ENCODE results near the gene EFCC1. TPM values are rescaled to one million over a fixed set of nuclear protein-coding genes. Genes with fewer than 3 reads are reported as not detected.

Gene EFCC1
- total RNA-seq, 6 experiments from 2014 or later: 0.25 to 1.5 (median 0.39) TPM

DNA sequence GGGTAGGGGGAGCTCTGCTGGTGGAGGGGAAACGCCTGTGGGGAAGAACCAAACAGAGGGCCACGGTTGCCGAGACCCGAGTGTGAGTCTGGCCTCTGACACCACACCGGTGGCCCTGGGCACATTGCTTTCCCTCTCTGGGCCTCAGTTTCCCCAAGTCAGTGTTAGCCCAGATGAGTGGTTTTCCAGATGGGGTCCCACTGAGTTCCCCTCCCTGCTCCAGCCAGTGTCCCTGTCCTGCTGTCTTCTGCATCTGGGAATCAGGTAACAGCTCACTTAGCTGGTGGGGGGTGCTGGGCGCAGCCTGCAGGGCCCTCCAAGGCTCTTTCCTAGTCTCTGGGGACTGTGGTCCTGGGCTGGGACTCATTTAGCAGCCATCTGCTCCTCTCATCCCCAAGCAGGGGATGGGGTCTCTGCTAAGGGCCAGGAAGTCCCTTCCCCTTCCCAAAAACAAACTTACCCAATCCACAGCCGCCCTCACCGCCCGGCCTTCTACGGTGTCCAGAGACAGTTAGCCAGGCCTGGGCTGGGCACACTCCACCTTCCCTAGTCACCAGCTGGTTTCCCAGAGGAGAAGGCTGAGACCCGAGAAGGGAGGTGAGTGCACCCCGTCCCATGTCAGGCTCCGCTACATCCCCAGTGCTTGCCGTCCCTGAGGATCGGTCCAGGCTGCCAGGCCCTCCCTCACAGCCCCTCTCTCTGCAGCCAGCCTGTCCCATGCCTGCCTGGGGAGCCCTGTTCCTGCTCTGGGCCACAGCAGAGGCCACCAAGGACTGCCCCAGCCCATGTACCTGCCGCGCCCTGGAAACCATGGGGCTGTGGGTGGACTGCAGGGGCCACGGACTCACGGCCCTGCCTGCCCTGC, 60.2 kb downstream of the EFCC1 start:
- peaks cover 0 to 10% (median 3%) of the 10 kb centered on the region in 4 donors for H3K4me1 ChIP-seq
- no peak overlapping the region for H3K27ac ChIP-seq
- DNase-seq: no peak
- intact Hi-C loops (cut with DNase I): no loop called here
- H3K27me3 ChIP-seq: no peaks in the 10 kb centered on the region
- TF ChIP-seq, protein P1, sequence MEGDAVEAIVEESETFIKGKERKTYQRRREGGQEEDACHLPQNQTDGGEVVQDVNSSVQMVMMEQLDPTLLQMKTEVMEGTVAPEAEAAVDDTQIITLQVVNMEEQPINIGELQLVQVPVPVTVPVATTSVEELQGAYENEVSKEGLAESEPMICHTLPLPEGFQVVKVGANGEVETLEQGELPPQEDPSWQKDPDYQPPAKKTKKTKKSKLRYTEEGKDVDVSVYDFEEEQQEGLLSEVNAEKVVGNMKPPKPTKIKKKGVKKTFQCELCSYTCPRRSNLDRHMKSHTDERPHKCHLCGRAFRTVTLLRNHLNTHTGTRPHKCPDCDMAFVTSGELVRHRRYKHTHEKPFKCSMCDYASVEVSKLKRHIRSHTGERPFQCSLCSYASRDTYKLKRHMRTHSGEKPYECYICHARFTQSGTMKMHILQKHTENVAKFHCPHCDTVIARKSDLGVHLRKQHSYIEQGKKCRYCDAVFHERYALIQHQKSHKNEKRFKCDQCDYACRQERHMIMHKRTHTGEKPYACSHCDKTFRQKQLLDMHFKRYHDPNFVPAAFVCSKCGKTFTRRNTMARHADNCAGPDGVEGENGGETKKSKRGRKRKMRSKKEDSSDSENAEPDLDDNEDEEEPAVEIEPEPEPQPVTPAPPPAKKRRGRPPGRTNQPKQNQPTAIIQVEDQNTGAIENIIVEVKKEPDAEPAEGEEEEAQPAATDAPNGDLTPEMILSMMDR (IDR thresholded peaks at IDR 0.05): no peak
- ATAC-seq: no peak
- H3K36me3 ChIP-seq: no peaks in the 10 kb centered on the region
- WGBS (ENCODE audit: insufficient coverage, low coverage, low lambda C conversion rate, missing lambda C conversion rate): 56% methylated on average over 5 of the region's 19 CpGs
- H3K9me3 ChIP-seq: no peaks in the 10 kb centered on the region
- H3K4me3 ChIP-seq: no peak overlapping the region

DNA sequence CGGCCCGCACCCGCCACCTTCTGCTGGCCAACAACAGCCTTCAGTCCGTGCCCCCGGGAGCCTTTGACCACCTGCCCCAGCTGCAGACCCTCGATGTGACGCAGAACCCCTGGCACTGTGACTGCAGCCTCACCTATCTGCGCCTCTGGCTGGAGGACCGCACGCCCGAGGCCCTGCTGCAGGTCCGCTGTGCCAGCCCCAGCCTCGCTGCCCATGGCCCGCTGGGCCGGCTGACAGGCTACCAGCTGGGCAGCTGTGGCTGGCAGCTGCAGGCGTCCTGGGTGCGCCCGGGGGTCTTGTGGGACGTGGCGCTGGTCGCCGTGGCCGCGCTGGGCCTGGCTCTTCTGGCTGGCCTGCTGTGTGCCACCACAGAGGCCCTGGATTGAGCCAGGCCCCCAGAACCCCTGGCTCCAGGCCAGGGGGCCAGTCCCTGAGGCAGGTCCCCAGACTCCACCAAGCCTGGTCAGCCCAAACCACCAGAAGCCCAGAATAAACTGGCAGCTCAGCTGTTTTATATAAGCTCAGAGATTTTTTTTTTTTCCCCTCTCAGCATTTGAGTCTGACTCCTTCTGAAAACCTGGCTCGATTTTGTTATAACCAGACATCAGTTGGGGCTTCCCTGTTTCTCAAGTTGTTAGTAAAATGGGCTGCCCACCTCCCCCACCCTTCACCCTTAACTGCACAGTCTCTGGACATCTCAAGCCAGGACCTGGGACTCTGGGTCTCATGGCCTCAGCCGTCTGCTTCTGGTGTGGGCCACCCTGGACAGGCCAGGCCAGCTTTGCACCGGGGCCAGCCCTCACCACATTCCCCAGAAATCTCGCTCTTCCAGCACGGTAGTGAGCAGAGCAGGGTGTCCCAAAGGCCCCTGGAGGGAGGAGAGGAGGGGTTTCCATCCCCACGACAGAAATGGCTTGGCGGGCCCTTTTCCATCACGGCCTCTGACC, 61.1 kb downstream of the EFCC1 start:
- no peak for DNase-seq
- Histone ChIP-seq H3K4me3 (no peak overlapping the region), H3K36me3 (no peaks in the 10 kb centered on the region), H3K27ac (no peak overlapping the region), H3K27me3 (no peaks in the 10 kb centered on the region), H3K4me1 (peaks cover 0 to 10% (median 3%) of the 10 kb centered on the region in 4 donors), H3K9me3 (no peaks in the 10 kb centered on the region)
- TF ChIP-seq, protein P1 (IDR thresholded peaks at IDR 0.05): no peak
- no peak for TF ChIP-seq POLR2A (IDR thresholded peaks at IDR 0.05)
- no peak for ATAC-seq
- WGBS (ENCODE audit: insufficient coverage, low coverage, low lambda C conversion rate, missing lambda C conversion rate): 70% methylated on average over 6 of the region's 32 CpGs
- intact Hi-C loops (cut with DNase I): no loop called here

DNA sequence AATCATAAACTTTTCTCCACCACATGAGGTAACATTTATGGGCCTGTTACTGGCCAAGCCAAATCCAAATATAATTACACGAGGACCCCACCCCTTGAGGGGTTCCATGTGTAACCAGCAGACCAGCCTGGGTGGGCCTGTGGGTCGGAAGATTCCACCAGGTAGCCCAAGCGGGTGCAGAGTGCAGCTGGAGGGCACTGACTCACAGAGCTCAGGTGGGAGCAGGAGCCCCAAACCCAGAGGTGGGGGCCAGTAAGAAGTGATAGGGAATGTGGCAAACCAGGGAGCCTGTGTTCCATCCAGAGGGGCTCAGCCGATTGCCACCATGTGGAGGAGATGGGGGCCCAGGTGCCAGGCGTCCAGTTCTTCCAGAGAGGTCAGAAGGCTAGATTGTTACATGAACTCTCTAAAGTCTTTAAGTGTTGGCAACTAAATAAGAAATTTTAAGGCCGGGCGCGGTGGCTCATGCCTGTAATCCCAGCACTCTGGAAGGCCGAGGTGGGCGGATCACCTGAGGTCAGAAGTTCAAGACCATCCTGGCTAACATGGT, 62.1 kb downstream of the EFCC1 start:
- Histone ChIP-seq H3K9me3 (no peaks in the 10 kb centered on the region), H3K4me3 (no peak overlapping the region), H3K27me3 (no peaks in the 10 kb centered on the region), H3K27ac (no peak overlapping the region), H3K4me1 (peaks cover 0 to 8% (median 3%) of the 10 kb centered on the region in 4 donors), H3K36me3 (no peaks in the 10 kb centered on the region)
- no peak for ATAC-seq
- no peak for TF ChIP-seq POLR2A (IDR thresholded peaks at IDR 0.05)
- TF ChIP-seq, protein P1 (IDR thresholded peaks at IDR 0.05): no peak
- 77% methylated on average over 8 of the region's 10 CpGs for WGBS (ENCODE audit: insufficient coverage, low coverage, low lambda C conversion rate, missing lambda C conversion rate)
- no peak for DNase-seq
- intact Hi-C loops (cut with DNase I): no loop called here

- no peak for ATAC-seq
- intact Hi-C loops (cut with DNase I): no loop called here
- H3K9me3 ChIP-seq: no peaks in the 10 kb centered on the region
- no peak for DNase-seq
- no peaks in the 10 kb centered on the region for H3K27me3 ChIP-seq
- no peak for TF ChIP-seq POLR2A (IDR thresholded peaks at IDR 0.05)
- TF ChIP-seq, protein P1 (IDR thresholded peaks at IDR 0.05): no peak
- H3K27ac ChIP-seq: no peak overlapping the region
- H3K36me3 ChIP-seq: no peaks in the 10 kb centered on the region
- peaks cover 0 to under 1% (median 0%) of the 10 kb centered on the region in 4 donors for H3K4me1 ChIP-seq
- WGBS (ENCODE audit: insufficient coverage, low coverage, low lambda C conversion rate, missing lambda C conversion rate): 86% methylated on average over 7 of the region's 15 CpGs
- no peak overlapping the region for H3K4me3 ChIP-seq
These were observed 62.9 kb downstream of the EFCC1 start for GRCh38 chr3:129063841-129064482.
